ENCODE data around the gene ARL5A. TPM values are rescaled to one million over a fixed set of nuclear protein-coding genes. Genes with fewer than 3 reads are reported as not detected.
A peak's percentile ranks its signal among the peaks of the same experiment; 100 is the strongest.
"Not testable (repeated sequence)": the region's sequence is repeated elsewhere in the genome, so short reads cannot be mapped to it uniquely, and the experiment has no call there.

Gene ARL5A
- total RNA-seq, 1 donor: 47.8 TPM

DNA sequence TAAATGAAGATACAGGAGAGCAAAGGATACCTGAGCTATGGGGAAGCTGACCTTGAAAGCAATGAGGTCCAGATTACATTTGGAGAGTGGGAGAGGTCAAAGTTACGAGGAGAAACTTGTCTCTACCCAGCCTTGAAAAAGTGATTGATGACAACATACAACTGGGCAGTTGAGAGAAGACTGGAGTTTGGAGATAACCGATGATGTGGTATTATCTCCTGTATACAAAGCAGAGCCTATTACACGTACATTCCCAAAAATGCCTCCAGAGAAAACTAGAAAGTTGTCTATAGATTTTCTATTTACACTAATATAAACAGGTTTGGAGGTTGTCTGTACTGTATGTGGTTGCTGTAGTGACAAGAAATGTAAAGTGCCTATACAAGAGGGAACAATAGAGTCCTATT, 28.3 kb downstream of the ARL5A start:
- Histone ChIP-seq H3K9me3 (ENCODE audit: low read depth, low read length) (no peaks in the 10 kb centered on the region), H3K4me2 (ENCODE audit: insufficient read depth, low read length) (no peak overlapping the region), H3K27ac (ENCODE audit: low read depth, low read length) (no peak overlapping the region), H3K4me3 (ENCODE audit: insufficient read depth, low read length) (no peak overlapping the region), H3K27me3 (ENCODE audit: insufficient read depth, low read length) (no peaks in the 10 kb centered on the region), H3K4me1 (ENCODE audit: insufficient read depth, low read length) (peaks cover 4% of the 10 kb centered on the region), H3K79me2 (ENCODE audit: insufficient read depth, low read length) (no peaks in the 10 kb centered on the region), H2AFZ (ENCODE audit: low read length) (no peak overlapping the region), H3K36me3 (ENCODE audit: insufficient read depth, low read length) (peaks cover 7% of the 10 kb centered on the region), H4K20me1 (ENCODE audit: insufficient read depth, low read length) (no peaks in the 10 kb centered on the region)
- no peak for DNase-seq (ENCODE audit: insufficient read length, low spot score, missing footprints)
- TF ChIP-seq, protein P1, sequence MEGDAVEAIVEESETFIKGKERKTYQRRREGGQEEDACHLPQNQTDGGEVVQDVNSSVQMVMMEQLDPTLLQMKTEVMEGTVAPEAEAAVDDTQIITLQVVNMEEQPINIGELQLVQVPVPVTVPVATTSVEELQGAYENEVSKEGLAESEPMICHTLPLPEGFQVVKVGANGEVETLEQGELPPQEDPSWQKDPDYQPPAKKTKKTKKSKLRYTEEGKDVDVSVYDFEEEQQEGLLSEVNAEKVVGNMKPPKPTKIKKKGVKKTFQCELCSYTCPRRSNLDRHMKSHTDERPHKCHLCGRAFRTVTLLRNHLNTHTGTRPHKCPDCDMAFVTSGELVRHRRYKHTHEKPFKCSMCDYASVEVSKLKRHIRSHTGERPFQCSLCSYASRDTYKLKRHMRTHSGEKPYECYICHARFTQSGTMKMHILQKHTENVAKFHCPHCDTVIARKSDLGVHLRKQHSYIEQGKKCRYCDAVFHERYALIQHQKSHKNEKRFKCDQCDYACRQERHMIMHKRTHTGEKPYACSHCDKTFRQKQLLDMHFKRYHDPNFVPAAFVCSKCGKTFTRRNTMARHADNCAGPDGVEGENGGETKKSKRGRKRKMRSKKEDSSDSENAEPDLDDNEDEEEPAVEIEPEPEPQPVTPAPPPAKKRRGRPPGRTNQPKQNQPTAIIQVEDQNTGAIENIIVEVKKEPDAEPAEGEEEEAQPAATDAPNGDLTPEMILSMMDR (IDR thresholded peaks at IDR 0.05; ENCODE audit: extremely low read depth, low read depth, low read length): no peak

DNA sequence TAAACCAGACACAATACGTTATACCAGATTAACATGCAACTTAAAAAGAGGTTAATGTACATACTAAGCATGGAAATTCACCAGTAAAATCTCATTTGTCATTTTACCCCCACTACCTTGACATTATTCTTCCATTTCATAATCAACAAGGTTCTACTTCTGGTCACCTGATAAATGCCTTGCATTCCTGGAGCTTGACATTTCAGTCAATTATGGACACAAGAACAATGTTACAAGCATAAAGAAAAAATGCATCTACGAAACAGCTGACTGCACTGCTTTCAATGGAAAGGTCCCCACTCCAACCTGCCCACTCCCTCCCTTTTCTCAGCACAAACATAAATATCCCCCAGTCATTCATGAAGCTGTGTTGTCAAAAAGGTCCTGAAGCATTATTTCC, 31.4 kb downstream of the ARL5A start:
- H3K4me2 ChIP-seq (ENCODE audit: insufficient read depth, low read length): no peak overlapping the region
- TF ChIP-seq, protein P1 (IDR thresholded peaks at IDR 0.05; ENCODE audit: extremely low read depth, low read depth, low read length): no peak
- peaks cover 4% of the 10 kb centered on the region for H3K4me1 ChIP-seq (ENCODE audit: insufficient read depth, low read length)
- no peaks in the 10 kb centered on the region for H3K27me3 ChIP-seq (ENCODE audit: insufficient read depth, low read length)
- H3K36me3 ChIP-seq (ENCODE audit: insufficient read depth, low read length): peaks cover 4% of the 10 kb centered on the region
- no peak for DNase-seq (ENCODE audit: insufficient read length, low spot score, missing footprints)
- H3K27ac ChIP-seq (ENCODE audit: low read depth, low read length): no peak overlapping the region
- no peak overlapping the region for H3K4me3 ChIP-seq (ENCODE audit: insufficient read depth, low read length)
- H3K9me3 ChIP-seq (ENCODE audit: low read depth, low read length): no peaks in the 10 kb centered on the region
- no peaks in the 10 kb centered on the region for H4K20me1 ChIP-seq (ENCODE audit: insufficient read depth, low read length)
- no peak overlapping the region for H2AFZ ChIP-seq (ENCODE audit: low read length)
- no peaks in the 10 kb centered on the region for H3K79me2 ChIP-seq (ENCODE audit: insufficient read depth, low read length)

DNA sequence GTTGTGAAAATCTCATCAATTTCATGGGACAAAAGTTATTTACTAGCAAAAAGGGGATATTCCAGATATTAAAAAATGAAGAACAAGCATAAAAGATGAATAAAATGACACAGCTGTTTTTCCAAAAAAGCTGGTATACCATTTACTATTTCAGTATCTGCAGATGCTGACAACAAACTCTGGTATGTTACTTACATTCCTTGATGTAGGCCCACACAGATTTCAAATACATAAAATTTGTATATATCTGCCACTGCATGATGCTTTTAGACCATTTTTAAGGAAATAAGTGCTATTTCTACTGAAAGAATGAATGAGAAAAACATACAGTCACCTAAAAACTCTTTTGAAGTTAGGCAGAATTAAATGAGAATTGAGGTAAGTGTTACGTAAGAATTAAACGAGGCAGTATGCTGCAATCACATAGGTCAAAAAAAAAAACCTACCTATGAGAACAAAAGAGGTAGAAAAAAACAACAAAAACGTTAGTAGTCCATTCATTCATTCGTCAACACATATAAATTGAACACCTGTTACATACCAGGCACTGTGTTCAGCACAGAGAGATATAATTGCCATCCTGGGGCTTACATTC, 32.5 kb downstream of the ARL5A start:
- Histone ChIP-seq H3K4me3 (ENCODE audit: insufficient read depth, low read length) (no peak overlapping the region), H3K4me2 (ENCODE audit: insufficient read depth, low read length) (no peak overlapping the region), H3K79me2 (ENCODE audit: insufficient read depth, low read length) (no peaks in the 10 kb centered on the region), H3K27me3 (ENCODE audit: insufficient read depth, low read length) (no peaks in the 10 kb centered on the region), H3K4me1 (ENCODE audit: insufficient read depth, low read length) (peaks cover 4% of the 10 kb centered on the region), H2AFZ (ENCODE audit: low read length) (no peak overlapping the region), H4K20me1 (ENCODE audit: insufficient read depth, low read length) (no peaks in the 10 kb centered on the region), H3K27ac (ENCODE audit: low read depth, low read length) (no peak overlapping the region), H3K36me3 (ENCODE audit: insufficient read depth, low read length) (peaks cover 4% of the 10 kb centered on the region), H3K9me3 (ENCODE audit: low read depth, low read length) (no peaks in the 10 kb centered on the region)
- TF ChIP-seq, protein P1 (IDR thresholded peaks at IDR 0.05; ENCODE audit: extremely low read depth, low read depth, low read length): no peak
- DNase-seq (ENCODE audit: insufficient read length, low spot score, missing footprints): peak; percentile 77

DNA sequence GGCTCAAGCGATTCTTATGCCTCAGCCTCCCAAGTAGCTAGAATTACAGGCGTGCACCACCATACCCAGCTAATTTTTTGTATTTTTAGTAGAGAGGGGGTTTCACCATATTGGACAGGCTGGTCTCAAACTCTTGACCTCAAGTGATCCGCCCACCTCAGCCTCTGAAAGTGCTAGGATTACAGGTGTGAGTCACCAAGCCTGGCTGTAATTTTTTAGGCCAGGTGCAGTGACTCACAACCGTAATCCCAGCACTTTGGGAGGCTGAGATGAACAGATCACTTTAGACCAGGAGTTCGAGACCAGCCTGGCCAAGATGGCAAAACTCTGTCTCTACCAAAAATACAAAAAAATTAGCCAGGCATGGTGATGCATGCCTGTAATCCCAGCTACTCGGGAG, 33.8 kb downstream of the ARL5A start:
- H3K9me3 ChIP-seq (ENCODE audit: low read depth, low read length); H4K20me1 ChIP-seq (ENCODE audit: insufficient read depth, low read length); H3K4me1 ChIP-seq (ENCODE audit: insufficient read depth, low read length); H2AFZ ChIP-seq (ENCODE audit: low read length); H3K4me3 ChIP-seq (ENCODE audit: insufficient read depth, low read length); H3K36me3 ChIP-seq (ENCODE audit: insufficient read depth, low read length); H3K4me2 ChIP-seq (ENCODE audit: insufficient read depth, low read length); H3K27ac ChIP-seq (ENCODE audit: low read depth, low read length); DNase-seq (ENCODE audit: insufficient read length, low spot score, missing footprints); H3K79me2 ChIP-seq (ENCODE audit: insufficient read depth, low read length); H3K27me3 ChIP-seq (ENCODE audit: insufficient read depth, low read length): not testable (repeated sequence)

All from osteoblast (primary cell).